Naive thymus-derived CD8-positive, alpha-beta T cell (primary cell): ENCODE data around the gene EPN1. TPM values are rescaled to one million over a fixed set of nuclear protein-coding genes. Genes with fewer than 3 reads are reported as not detected.

Experiments
- ATAC-seq, 2 donors: fragments of 150-1000 bp; cut with Tn5 transposase in 1 of 2; sonication (Bioruptor Pico), chemical (Tn5 transposase) in 1 of 2; 1 replicate in 1 of 2; 2 replicates in 1 of 2; pipeline ENCODE4 v1.10.0; 2021; ENCODE audit warnings: mild to moderate bottlenecking in 2 of 2, moderate library complexity in 2 of 2
- POLR2A ChIA-PET: fragments of 350-600 bp; sonication (Branson Sonifier 250); formaldehyde crosslinking; loops from one replicate; lab custom pipeline; 2021; ENCODE audit warnings: antibody characterized with exemption; lab: Charles Lee
- DNase-seq, 10 donors: peaks; one replicate each; pipeline versions ENCODE4 v3.0.0 to v3.0.0-alpha.2; 2020 to 2022
- H3K27ac Mint-ChIP-seq, 10 donors: one replicate each; pipeline ENCODE4 v1.8.0; 2020 to 2022; ENCODE audit warnings: mild to moderate bottlenecking in 10 of 10, mixed read lengths in 10 of 10, moderate library complexity in 4 of 10, inconsistent platforms in 1 of 10
- H3K27me3 Mint-ChIP-seq, 5 donors: one replicate each; pipeline ENCODE4 v1.8.0; 2021 to 2022; ENCODE audit warnings: mixed read lengths in 5 of 5
- H3K36me3 Mint-ChIP-seq, 3 donors: one replicate each; pipeline ENCODE4 v1.8.0; 2020 to 2022; ENCODE audit warnings: mixed read lengths in 3 of 3, mild to moderate bottlenecking in 2 of 3, inconsistent platforms in 1 of 3
- H3K4me1 Mint-ChIP-seq, 4 donors: one replicate each; pipeline ENCODE4 v1.8.0; 2021 to 2022; ENCODE audit warnings: mixed read lengths in 4 of 4
- H3K4me3 Mint-ChIP-seq, 10 donors: one replicate each; pipeline ENCODE4 v1.8.0; 2020 to 2022; ENCODE audit warnings: mild to moderate bottlenecking in 10 of 10, mixed read lengths in 10 of 10, moderate library complexity in 6 of 10, inconsistent platforms in 1 of 10
- H3K9me3 Mint-ChIP-seq, 9 donors: one replicate each; pipeline ENCODE4 v1.8.0; 2020 to 2022; ENCODE audit warnings: mixed read lengths in 9 of 9, mild to moderate bottlenecking in 3 of 9, inconsistent platforms in 1 of 9, moderate library complexity in 1 of 9
- polyA plus RNA-seq, 3 donors: library from polyadenylated mRNA; unstranded; fragments of 300-500 nt; fragmentation: Illumina TruSeq; gene quantifications; one replicate each; pipeline ENCODE4 v1.2.3, GENCODE V29; 2021
- total RNA-seq, 8 experiments: library from RNA in 2 of 8; stranded (reverse) in 2 of 8; gene quantifications; one replicate each; pipeline ENCODE4 v1.2.3 and lab custom pipeline; 2021 to 2026

The EPN1 gene
- total and polyA plus RNA-seq, 5 experiments from 2014 or later, result 5.5 to 52.2 (median 15.8) TPM

DNA sequence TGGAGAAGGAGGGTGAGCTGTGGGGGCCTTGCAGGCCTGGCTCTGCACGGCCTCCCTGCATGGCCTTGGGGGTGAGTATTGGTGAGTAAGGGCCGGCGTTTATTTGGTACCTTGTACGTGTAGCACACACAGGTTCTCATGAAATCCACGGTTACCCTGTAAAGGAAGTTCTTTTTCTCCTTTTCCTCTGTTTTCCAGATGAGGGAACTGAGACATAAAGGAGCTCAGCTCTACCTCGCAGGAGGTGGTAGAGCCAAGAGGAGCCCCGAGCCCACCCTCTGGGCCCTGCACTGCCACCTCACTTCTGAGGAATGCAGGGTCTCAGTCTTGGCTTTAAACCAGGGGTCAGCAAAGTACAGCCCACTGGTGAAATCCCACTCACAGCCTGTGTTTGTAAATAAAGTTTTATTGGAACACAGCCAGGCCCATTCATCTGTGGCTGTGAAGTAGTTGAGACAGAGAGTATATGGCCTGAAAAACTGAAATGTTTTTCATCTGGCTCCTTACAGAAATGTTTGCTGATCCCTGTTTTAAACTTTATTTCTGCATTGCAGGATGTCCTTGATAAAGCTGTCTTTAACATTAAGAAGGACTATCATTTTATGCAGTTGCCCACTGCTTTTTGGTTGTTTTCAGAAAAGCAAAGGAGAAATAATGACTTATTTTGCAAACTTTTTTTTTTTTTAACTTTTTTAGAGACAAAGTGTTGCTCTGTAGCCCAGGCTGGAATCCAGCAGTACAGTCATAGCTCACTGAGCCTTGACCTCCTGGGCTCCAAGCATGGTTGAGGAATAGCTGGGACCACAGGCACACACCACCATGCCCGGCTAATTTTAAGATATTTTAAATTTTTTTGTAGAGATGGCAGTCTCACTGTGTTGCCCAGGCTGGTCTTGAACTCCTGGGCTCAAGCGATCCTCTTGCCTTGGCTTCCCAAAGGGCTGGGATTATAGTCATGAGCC, 6.4 kb downstream of the EPN1 start:
- peaks cover 28 to 65% (median 56%) of the 10 kb centered on the region in 4 donors for H3K4me1 Mint-ChIP-seq
- ATAC-seq (no peak), DNase-seq (no peak)

DNA sequence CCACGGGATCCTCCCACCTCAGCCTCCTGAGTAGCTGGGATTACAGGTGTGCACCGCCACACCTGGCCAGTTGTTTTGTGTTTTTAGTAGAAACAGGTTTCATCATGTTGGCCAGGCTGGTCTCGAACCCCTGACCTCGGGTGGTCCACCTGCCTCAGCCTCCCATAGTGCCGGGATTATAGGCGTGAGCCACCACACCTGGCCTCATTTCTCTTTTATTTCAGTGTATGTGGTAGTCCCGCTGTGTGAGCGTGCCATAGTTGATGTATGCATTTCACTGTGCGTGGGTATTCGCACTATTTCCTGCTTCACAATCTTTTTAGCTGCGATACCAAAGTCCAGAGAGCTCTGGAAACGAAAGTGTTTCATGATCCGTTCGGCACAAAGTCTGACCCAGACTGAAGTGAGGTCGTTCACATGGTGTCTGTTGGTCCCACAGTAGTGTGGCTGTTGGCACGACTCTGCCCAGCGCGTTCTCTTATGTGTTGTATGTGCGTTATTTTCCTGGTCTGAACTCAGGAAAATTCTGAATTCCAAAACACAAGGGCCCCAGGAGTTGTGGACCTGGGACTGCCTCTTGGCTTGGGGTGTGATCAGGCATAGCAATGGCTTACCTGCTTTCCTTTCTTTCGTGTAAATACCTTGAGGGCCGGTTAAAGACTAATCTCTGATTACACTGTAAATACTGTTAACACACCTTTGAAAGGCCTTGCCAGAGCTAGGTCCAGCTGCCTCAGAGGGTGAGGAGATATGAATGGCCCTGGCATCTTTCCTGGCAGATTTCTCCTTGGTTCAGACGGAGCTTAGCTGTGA, 8.6 kb downstream of the EPN1 start:
- Mint-ChIP-seq H3K4me3 (no peak overlapping the region), H3K4me1 (peaks cover 14 to 52% (median 35%) of the 10 kb centered on the region in 4 donors), H3K27me3 (no peaks in the 10 kb centered on the region), H3K36me3 (peaks cover 0 to 56% (median 3%) of the 10 kb centered on the region in 3 donors), H3K9me3 (no peaks in the 10 kb centered on the region), H3K27ac (peak overlapping the region in 1 of 10 donors; percentile 24)
- DNase-seq (no peak), ATAC-seq (no peak)
- POLR2A ChIA-PET, result no interaction called here

More for the DNA sequence above, 6.4 kb downstream of the EPN1 start:
- Mint-ChIP-seq H3K27me3 (no peaks in the 10 kb centered on the region), H3K4me3 (peak overlapping the region in 1 of 10 donors; percentile 20), H3K36me3 (peaks cover 0 to 63% (median 5%) of the 10 kb centered on the region in 3 donors), H3K9me3 (no peaks in the 10 kb centered on the region), H3K27ac (no peak overlapping the region)
- POLR2A ChIA-PET, result interaction anchor here (0.7 kb wide), 1 partner anchor 23 kb away, joined by 3 read pairs; no protein-coding TSS in a partner anchor

- POLR2A ChIA-PET, result no interaction called here
Measured at GRCh38 chr19:55684946-55685681, 10.1 kb downstream of the EPN1 start.

DNA sequence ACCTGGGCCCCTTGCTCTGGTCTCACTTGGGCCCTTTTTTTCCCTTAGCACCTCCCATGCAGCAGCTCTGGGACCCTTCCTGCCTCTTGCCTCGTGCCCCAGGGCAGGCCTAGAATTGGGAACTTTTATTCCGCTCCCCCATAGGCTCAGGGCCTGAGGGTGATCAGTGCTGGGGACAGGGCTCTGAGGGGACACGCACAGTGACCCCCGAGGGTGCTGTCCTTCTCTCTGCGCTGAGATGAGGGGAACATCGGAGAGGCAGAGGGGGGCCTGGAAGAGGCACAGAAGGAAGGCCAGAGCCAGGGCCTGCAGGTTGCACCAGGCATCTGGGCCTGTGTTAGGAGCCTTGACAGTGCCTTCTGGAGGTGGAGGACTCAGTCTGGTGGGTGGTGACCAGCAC, 10.8 kb downstream of the EPN1 start:
- peaks cover 8 to 38% (median 16%) of the 10 kb centered on the region in 4 donors for H3K4me1 Mint-ChIP-seq
- H3K9me3 Mint-ChIP-seq, result no peaks in the 10 kb centered on the region
- peaks cover 0 to 52% (median 3%) of the 10 kb centered on the region in 3 donors for H3K36me3 Mint-ChIP-seq
- no peak overlapping the region for H3K4me3 Mint-ChIP-seq
- no peak overlapping the region for H3K27ac Mint-ChIP-seq
- DNase-seq (peak in 1 of 10 donors; percentile 40), ATAC-seq (no peak)
- POLR2A ChIA-PET, result no interaction called here
- H3K27me3 Mint-ChIP-seq, result no peaks in the 10 kb centered on the region

More at GRCh38 chr19:55684946-55685681, 10.1 kb downstream of the EPN1 start:
- H3K36me3 Mint-ChIP-seq, result peaks cover 0 to 54% (median 3%) of the 10 kb centered on the region in 3 donors
- peak overlapping the region in 1 of 10 donors; percentile 15 for H3K27ac Mint-ChIP-seq
- H3K27me3 Mint-ChIP-seq, result no peaks in the 10 kb centered on the region
- no peak for ATAC-seq
- H3K4me1 Mint-ChIP-seq, result peaks cover 10 to 44% (median 20%) of the 10 kb centered on the region in 4 donors
- H3K9me3 Mint-ChIP-seq, result no peaks in the 10 kb centered on the region
- no peak overlapping the region for H3K4me3 Mint-ChIP-seq
- DNase-seq, result peak in 1 of 10 donors; percentile 58

- POLR2A ChIA-PET, result interaction anchor here (1.0 kb wide), 1 partner anchor 10 kb away, joined by 3 read pairs; no protein-coding TSS in a partner anchor
- no peak for ATAC-seq
- H3K27ac Mint-ChIP-seq, result peak overlapping the region in 2 of 10 donors; percentile 55 to 80
- peak overlapping the region in 1 of 10 donors; percentile 65 for H3K4me3 Mint-ChIP-seq
- no peaks in the 10 kb centered on the region for H3K27me3 Mint-ChIP-seq
- peak in 1 of 10 donors; percentile 10 for DNase-seq
- peaks cover 0 to 48% (median 3%) of the 10 kb centered on the region in 3 donors for H3K36me3 Mint-ChIP-seq
- peaks cover 7 to 33% (median 14%) of the 10 kb centered on the region in 4 donors for H3K4me1 Mint-ChIP-seq
- no peaks in the 10 kb centered on the region for H3K9me3 Mint-ChIP-seq
Measured at GRCh38 chr19:55686311-55687050, 11.5 kb downstream of the EPN1 start.

DNA sequence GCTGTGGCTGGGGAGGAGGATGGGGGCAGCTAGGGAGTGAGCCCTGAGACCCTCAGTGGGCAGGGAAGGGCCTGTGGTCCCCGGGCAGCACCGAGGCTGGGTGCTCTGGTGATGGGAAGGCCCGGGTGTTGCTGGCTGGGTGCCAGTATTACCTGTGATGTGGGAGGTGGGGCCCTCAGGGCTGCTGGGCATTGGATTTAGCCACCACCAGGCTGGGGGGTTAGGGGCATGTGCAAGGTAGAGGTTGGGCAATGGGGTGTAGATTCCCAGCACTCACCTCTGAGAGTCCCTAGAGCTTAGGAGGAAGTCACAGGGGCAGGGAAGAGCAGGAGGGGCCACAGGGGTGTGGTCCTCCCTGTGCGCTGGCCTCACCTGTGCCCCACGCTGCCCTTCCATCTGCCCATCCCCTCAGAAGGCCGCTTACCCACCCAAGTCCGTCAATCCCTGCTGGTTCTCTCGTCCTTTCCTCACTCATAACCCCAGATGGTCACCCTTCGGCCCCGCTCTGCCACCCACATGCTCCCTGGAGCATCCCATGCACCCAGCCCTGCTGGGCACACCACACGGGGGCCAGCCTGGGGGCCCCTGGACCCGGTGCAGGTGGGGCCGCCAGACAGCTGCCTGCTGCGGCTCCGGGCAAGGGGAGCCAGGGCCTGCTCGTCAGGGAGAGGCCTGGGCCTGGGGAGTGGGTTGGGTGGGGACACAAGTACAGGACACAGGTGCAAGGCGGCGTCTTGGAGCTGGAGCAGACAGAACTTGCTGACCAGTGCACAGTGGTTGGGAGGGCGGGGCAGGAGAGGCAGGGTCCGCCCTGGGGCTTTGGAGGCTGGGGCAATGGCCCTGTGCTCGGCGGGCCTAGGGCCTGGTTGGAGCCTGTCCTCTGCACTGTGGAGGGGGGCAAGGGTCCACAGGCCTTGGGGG, 12.5 kb downstream of the EPN1 start:
- ATAC-seq, result no peak
- peaks cover 7 to 31% (median 13%) of the 10 kb centered on the region in 4 donors for H3K4me1 Mint-ChIP-seq
- no peaks in the 10 kb centered on the region for H3K9me3 Mint-ChIP-seq
- DNase-seq, result peak in 1 of 10 donors; percentile 24
- H3K36me3 Mint-ChIP-seq, result peaks cover 0 to 45% (median 3%) of the 10 kb centered on the region in 3 donors
- no peak overlapping the region for H3K4me3 Mint-ChIP-seq
- POLR2A ChIA-PET, result interaction anchor here (1.0 kb wide), 1 partner anchor 11 kb away, joined by 3 read pairs; no protein-coding TSS in a partner anchor
- no peaks in the 10 kb centered on the region for H3K27me3 Mint-ChIP-seq
- H3K27ac Mint-ChIP-seq, result peak overlapping the region in 1 of 10 donors; percentile 19

- Mint-ChIP-seq H3K4me3 (no peak overlapping the region), H3K36me3 (peaks cover 0 to 48% (median 2%) of the 10 kb centered on the region in 3 donors), H3K9me3 (no peaks in the 10 kb centered on the region), H3K4me1 (peaks cover 7 to 27% (median 12%) of the 10 kb centered on the region in 4 donors), H3K27me3 (no peaks in the 10 kb centered on the region), H3K27ac (peak overlapping the region in 3 of 10 donors; percentile 33 to 81 (median 41))
- POLR2A ChIA-PET, result no interaction called here
- ATAC-seq (no peak), DNase-seq (peak in 1 of 10 donors; percentile 56)
Measured at GRCh38 chr19:55688422-55689218, 13.6 kb downstream of the EPN1 start.

DNA sequence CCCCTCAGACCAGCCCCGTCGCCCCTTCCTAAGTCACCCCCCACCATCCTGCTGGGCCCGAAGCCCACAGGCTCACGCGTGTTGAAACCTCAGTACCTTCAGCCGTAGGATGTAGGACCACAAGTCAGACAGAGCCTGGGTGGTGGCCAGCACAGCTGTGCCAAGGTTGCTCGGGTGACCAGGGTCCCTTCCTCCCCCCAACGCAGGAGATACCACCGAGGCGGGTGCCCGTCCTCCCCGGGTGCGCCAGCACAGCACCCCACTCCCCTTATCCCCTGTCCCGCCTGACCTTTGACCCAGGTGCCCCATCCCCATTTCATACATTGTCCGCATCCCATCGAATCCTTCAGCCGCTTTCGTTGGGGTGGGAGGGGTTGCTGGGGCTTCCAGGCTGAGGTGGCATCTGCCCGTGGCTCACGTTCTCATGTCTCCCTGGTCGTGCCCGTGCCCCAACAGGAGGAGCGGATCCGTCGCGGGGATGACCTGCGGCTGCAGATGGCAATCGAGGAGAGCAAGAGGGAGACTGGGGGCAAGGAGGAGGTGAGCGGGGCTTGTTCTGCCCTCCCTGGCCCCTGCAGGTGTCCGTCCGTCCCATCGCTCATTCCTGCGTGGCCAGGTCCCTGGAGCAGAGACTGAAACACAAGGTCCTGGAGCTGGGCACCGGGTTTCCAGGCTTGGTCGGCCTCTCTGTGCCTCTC, 14.5 kb downstream of the EPN1 start:
- ATAC-seq, result no peak
- peak in 1 of 10 donors; percentile 58 for DNase-seq
- no peaks in the 10 kb centered on the region for H3K9me3 Mint-ChIP-seq
- POLR2A ChIA-PET, result no interaction called here
- H3K27me3 Mint-ChIP-seq, result no peaks in the 10 kb centered on the region
- peaks cover 7 to 23% (median 9%) of the 10 kb centered on the region in 4 donors for H3K4me1 Mint-ChIP-seq
- H3K27ac Mint-ChIP-seq, result no peak overlapping the region
- no peak overlapping the region for H3K4me3 Mint-ChIP-seq
- peaks cover 0 to 52% (median 0%) of the 10 kb centered on the region in 3 donors for H3K36me3 Mint-ChIP-seq

GRCh38 chr19:55690109-55690768, 15.2 kb downstream of the EPN1 start:
- no peak overlapping the region for H3K4me3 Mint-ChIP-seq
- H3K9me3 Mint-ChIP-seq, result no peaks in the 10 kb centered on the region
- DNase-seq (peak in 1 of 10 donors; percentile 52), ATAC-seq (no peak)
- POLR2A ChIA-PET, result no interaction called here
- peaks cover 0 to 54% (median 0%) of the 10 kb centered on the region in 3 donors for H3K36me3 Mint-ChIP-seq
- H3K4me1 Mint-ChIP-seq, result peaks cover 6 to 19% (median 9%) of the 10 kb centered on the region in 4 donors
- H3K27me3 Mint-ChIP-seq, result no peaks in the 10 kb centered on the region
- no peak overlapping the region for H3K27ac Mint-ChIP-seq
